GM18951 (cell line): ENCODE measurements around the gene MYCBP.

Experiments used
- POLR2A ChIP-seq: IDR thresholded peaks from 4 replicates; pipeline ENCODE4 v1.6.1; 2011; ENCODE audit warnings: mild to moderate bottlenecking; ENCODE audit not compliant: insufficient read length, insufficient read depth; ENCODE audit errors: extremely low read depth
- in situ Hi-C: fragments of 300-500 bp; cut with MboI; formaldehyde crosslinking; loops from one replicate; pipeline ENCODE4 v1.12.0; 2022; ENCODE audit warnings: low sequenced_read_pairs, mixed read lengths, inconsistent platforms; ENCODE audit not compliant: unreplicated experiment

The MYCBP gene

DNA sequence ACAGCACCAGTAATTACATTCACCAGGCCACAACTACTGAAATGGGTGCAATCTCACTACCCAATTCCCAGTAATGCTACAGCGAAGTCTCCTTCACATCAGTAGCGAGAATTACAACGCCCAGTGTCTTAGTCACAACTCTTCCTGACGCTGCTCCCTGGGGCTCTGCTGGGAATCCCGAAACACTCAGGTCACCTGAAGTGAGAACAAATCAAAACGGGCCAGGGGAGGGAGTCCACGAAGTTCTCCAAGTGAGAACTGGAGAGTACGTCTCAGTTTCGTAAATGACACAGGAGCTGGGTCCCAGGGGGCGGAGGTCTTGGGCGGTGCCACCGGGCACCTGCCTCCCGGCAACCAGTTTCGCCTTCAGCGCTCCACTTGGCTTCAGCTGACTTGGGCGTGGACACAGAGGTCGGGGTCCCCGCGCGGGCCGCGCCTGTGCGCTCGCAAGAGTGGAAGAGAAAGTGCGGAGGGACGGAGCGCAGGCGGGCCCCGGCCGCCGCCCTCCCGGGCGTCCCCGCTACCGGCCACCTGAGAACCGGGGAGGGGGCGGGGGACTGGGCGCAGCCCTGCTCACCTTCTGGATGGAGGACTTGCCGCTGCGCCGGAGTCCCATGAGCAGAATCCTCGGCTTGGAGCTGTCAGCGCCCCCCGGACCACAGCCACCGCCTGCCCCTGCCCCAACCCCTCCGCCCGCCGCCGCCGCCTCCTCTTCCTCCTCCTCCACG is 14.2 kb downstream of the MYCBP start:
- in situ Hi-C loops = no loop called here
- no peak for TF ChIP-seq POLR2A

DNA sequence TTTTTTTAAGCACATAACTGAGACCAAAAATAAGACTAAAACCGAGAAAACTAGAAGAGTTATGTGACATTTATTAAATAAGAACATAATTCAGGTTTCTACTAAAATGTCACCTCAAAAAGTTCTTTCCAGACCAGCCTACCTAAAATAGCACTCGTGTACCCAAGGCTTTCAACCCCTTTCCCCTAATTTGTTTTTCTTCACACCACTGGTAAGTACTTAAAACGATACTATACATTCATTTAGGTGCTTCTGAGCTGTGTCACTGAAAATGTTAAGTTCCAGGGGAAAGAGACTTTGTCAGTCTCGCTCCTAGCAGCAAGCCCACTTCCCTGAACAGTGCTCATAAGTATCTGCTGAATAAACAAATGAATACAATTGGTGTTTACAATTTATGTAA is 20.4 kb downstream of the MYCBP start:
- in situ Hi-C loops = no loop called here
- TF ChIP-seq POLR2A = no peak

DNA sequence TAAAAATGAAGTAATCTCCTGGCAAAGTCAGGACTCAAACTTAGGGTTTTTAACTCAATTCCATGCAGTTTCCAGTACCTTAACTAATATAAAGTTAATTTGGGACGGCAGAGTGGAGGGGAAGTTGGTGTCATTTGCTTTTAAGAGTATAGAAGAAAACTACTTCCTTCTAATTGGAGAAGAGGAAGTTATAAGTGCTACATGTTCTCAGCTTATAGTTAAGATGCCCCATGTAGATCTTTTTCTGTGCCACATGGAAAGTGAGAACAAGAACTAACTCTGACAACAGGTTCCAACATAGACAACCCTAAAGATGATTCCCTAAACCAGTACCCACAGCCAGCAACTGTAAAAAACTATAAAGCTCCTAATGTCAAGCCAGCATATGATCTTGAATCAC is 25.1 kb downstream of the MYCBP start:
- no peak for TF ChIP-seq POLR2A
- in situ Hi-C loops = loop anchor here (25.0 kb wide), 1 partner anchor 961 kb away; no protein-coding TSS in a partner anchor

DNA sequence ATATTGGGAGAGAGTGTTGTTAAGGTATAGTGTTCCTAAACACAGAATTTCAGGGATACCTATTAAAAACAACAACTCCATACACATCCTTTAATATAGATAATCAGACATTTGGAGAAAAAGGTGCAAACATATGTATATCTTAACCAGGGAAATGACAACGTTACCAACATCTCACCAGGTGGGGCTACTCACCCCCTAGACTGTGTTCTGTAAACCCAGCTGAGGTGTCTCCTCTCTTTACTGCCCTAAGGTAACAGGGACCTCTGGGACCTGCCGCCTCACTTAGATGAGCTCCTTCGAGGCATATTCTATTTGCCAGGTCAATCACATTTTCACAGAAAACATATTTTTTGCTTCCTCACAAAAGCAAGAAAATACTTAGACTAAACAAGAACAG is 26.9 kb downstream of the MYCBP start:
- in situ Hi-C loops = loop anchor here (25.0 kb wide), 1 partner anchor 959 kb away; no protein-coding TSS in a partner anchor
- no peak for TF ChIP-seq POLR2A

DNA sequence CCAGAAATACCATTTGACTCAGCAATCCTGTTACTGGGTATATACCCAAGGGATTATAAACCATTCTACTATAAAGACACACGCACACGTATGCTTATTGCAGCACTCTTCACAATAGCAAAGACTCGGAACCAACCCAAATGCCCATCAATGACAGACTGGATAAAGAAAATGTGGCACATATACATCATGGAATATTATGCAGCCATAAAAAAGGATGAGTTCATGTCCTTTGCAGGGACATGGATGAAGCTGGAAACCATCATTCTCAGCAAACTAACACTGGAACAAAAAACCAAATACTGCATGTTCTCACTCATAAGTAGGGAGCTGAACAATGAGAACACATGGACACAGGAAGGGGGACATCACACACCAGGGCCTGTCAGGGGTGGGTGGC is 28.1 kb downstream of the MYCBP start:
- in situ Hi-C loops = loop anchor here (25.0 kb wide), 1 partner anchor 958 kb away; no protein-coding TSS in a partner anchor

DNA sequence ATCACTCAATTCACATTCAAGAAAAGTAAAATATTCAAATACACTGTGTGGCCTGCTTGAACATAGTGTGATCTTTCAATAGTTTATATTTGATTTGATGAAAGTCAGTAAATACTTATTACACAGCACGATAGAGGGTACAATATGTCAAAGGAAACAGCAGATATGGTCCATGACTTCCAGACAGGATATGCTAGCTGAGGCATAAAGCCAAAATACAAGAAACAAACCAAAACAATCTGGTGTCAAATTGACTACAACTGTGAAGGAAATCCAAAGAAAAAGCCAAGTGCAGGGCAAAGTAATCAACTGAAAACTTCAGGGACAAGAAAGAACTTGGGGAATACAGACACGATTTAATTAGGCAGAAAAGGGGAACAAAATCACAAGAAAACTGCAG is 32.9 kb downstream of the MYCBP start:
- TF ChIP-seq POLR2A = no peak
- in situ Hi-C loops = loop anchor here (25.0 kb wide), 1 partner anchor 953 kb away; no protein-coding TSS in a partner anchor

DNA sequence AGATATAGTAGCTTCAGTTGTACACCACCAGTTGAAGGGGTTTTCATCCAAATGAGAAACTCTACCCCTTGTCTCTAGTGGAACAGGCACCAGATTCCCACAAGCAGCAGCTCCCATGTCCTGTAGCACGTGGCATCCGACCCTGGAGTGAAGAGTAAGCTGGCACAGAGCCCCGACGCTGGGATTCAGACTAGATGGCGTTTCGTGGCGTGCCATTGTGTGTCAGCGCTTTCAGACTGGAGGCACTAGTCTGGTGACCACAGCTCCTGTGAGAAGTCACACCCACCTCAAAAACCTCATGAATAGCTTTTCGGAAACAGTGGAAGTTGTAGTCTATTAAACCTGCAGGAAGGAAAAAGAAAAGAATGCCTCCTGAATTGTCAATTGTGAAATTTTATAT is 33.8 kb downstream of the MYCBP start:
- in situ Hi-C loops = loop anchor here (25.0 kb wide), 1 partner anchor 952 kb away; no protein-coding TSS in a partner anchor
- TF ChIP-seq POLR2A = no peak

DNA sequence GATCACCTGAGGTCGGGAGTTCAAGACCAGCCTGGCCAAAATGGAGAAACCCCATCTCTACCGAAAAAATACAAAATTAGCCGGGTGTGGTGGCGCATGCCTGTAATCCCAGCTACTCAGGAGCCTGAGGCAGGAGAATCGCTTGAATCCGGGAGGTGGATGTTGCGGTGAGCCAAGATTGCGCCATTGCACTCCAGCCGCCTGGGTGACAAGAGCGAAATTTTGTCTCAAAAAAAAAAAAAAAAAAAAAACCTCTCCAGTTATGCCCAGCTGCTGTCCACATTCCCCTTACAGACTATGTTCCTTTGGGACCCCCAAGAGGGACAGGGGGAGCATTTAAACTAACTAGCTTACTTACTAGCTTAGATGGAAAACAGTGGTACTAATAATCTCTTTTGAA is 36.8 kb downstream of the MYCBP start:
- in situ Hi-C loops = loop anchor here (25.0 kb wide), 1 partner anchor 949 kb away; no protein-coding TSS in a partner anchor

DNA sequence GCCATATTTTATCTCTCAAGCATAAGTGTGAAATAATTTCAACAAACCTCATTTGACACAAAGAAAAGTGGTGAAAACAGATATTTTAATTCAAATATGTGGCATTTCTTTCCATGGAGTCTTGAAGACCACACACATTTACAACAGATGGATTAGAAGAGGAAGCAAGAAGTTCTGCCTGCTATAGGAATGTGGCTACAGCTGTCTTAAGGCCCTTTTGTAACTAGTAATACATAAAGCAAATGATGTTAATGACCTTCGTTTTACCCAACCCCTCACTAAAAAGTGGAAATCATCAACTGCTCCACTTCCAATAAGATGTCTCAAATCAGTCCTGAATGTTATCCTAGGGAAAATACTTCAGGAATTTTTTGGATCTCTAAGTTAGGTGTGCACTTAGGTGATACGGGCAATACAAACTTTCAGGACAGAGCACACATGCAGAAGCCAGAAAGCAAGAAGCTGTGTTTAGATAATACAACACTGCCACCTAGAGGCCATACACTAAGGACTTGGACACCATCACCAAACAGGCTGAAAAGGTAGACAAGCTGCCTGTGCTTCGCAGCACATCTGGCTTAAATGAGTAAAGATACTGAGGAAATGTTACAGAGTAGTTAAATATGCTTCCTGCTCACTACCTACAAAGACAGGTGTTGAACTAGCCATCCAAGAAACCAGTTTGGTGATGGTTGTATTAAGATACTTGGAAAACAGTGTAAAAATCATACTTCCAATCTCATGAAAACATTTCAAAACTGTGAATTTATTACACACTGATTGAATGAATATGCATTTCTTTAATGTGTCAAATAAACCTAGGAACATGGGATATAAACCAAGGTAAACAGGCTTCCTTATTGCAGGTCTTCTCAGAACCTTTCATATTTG is 38.0 kb downstream of the MYCBP start:
- in situ Hi-C loops = loop anchor here (25.0 kb wide), 1 partner anchor 948 kb away; no protein-coding TSS in a partner anchor
- TF ChIP-seq POLR2A = no peak

DNA sequence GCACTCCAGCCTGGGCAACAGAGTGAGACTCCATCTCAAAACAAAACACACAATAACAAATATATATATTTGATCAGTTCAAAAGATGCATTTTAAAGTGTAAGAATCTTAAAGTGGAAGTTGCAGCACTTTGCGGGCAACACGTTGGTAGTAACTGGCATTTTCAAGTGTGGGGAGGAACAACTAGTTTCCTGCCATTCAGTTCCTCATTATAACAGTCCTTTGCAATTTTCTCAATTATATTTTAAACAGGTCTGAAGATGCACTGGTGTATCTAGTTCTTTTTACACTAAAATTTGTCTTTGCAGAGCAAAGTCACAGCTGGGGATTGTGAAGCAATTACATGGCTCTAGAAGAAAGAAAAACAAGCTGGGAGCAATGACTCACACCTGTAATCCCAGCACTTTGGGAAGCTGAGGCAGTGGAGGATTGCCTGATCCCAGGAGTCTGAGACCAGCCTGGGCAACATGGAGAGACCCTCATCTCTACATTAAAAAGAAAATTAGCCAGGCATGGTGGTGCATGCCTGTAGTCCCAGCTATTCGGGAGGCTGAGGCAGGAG is 38.8 kb downstream of the MYCBP start:
- TF ChIP-seq POLR2A = no peak
- in situ Hi-C loops = loop anchor here (25.0 kb wide), 1 partner anchor 947 kb away; no protein-coding TSS in a partner anchor

DNA sequence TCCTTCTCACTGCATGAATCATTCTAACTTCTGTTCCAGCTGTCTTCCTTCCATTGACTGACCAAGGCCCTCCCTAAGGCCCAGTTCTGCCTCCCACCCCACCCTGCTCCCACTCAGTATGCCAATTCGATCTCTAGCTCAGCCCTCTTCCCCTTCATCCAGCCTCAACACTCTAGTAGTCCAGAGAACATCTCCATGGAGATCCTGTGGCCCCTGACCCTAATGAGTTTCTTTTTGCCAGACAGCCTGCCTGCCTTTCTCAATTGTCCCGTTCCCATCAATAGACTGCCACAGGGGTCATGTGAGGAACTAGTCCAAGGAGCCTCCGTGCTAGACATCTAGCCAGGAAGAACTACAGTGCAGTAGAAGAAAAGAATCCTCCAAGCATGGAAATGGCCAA is 40.0 kb downstream of the MYCBP start:
- in situ Hi-C loops = loop anchor here (25.0 kb wide), 1 partner anchor 946 kb away; no protein-coding TSS in a partner anchor
- no peak for TF ChIP-seq POLR2A

DNA sequence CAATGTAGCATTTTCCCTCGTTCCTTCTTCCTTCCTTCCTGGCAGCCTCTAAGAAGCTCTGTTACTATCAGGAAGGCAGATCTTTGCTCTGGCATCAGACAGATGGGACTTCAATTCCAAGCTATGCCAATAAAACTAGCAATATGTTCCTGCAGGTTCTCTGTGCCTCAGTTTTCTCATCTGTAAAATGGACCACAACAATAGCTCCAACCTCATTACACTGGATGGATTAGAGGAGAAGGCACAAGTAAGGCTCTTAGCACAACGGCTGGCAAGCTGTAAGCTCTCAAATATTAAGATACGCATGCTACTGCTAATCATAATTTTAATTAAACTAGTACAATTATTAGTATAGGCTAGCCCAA is 40.8 kb downstream of the MYCBP start:
- no peak for TF ChIP-seq POLR2A
- in situ Hi-C loops = loop anchor here (25.0 kb wide), 1 partner anchor 945 kb away; no protein-coding TSS in a partner anchor

DNA sequence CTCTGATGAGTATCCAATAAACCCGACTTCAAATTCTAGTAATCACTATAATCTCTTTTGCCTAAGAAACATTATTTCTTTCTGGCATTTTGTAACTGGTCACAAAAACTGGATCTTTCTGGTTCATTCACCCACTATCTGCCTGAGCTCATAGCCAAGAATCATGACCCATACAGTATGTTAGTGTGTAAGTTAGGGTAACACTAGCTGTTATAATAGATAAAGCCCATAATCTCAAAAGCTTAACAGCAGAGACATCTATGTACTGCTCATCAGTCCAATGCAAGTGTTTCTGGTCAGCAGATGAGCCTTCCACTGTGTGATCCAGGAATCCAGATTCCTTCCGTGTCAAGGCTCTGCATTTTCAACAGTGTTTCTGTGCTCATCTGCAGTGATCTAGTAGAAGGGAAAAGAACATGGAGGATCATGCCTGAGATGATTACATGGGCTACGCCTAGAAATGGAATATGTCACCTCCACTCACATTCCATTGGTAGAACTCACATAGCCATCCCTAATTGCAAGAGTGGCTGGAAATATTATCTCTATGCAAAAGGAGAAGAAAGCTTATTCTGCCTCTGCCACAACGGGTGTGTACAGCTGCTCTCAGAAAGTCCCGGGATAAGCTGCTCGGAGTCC is 41.3 kb downstream of the MYCBP start:
- TF ChIP-seq POLR2A = no peak
- in situ Hi-C loops = loop anchor here (25.0 kb wide), 1 partner anchor 945 kb away; no protein-coding TSS in a partner anchor
